Measurements from ENCODE around the gene EME1. TPM values are rescaled to one million over a fixed set of nuclear protein-coding genes. Genes with fewer than 3 reads are reported as not detected.
"Not testable (repeated sequence)": the region's sequence is repeated elsewhere in the genome, so short reads cannot be mapped to it uniquely, and the experiment has no call there.

Gene EME1
- total and polyA plus RNA-seq, 9 donors, result 0.46 to 1.4 (median 0.88) TPM

GRCh38 chr17:50332196-50332595 lies 40.8 kb upstream of the EME1 start:
- no peak for TF ChIP-seq EP300 (IDR thresholded peaks at IDR 0.05)
- no peak for TF ChIP-seq CTCF (IDR thresholded peaks at IDR 0.05)
- TF ChIP-seq POLR2A (IDR thresholded peaks at IDR 0.05), result no peak
- H3K4me3 ChIP-seq, result no peak overlapping the region
- intact Hi-C loops (cut with DNase I), result no loop called here
- no peaks in the 10 kb centered on the region for H3K36me3 ChIP-seq
- H3K4me1 ChIP-seq (ENCODE audit: insufficient read depth), result no peaks in the 10 kb centered on the region
- no peaks in the 10 kb centered on the region for H3K9me3 ChIP-seq
- WGBS, 3 donors, result 36 to 58% (median 47%) methylated on average over 6 of the region's 6 CpGs
- H3K27ac ChIP-seq, result no peak overlapping the region
- no peak for DNase-seq
- H3K27me3 ChIP-seq, result no peaks in the 10 kb centered on the region

DNA sequence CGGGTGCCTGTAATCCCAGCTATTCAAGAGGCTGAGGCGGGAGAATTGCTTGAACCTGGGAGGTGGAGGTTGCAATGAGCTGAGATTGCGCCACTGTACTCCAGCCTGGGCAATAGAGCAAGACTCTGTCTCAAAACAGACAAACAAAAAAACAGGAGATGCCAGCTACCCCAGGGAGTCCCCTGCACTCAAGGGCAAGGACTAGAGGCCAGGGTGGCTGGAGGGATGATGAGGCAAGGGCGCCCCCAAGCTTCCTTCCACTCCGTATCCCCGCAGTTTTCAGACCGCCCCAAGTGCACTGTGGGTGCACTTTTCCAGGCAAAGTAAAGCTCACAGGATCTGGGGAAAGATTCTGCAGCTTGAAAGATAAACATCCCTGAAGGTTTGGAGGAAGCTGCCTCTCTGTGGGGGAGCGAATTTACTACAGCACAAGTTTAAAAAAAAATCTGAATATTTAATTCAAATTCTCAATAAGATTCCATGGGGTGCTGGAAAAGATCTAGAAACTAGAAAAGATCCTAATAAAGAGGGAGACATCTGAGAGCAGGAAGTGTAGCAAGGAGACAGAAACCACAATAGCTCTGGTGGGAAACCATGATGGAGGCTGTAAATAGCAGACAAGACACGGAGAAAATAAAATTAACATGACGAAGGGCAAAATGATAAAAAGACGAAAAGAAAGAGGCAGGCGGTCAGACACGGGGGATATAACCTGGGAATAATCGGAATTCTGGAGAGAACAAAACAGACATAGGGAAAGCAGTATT lies 39.6 kb upstream of the EME1 start:
- H3K27me3 ChIP-seq; H3K27ac ChIP-seq; H3K4me1 ChIP-seq (ENCODE audit: insufficient read depth); H3K9me3 ChIP-seq; H3K4me3 ChIP-seq; H3K36me3 ChIP-seq; intact Hi-C loops (cut with DNase I): not testable (repeated sequence)
- DNase-seq, result peak in 1 of 5 donors; percentile 36
- 41 to 53% (median 43%) methylated on average over 14 of the region's 14 CpGs for WGBS, 3 donors

GRCh38 chr17:50337956-50338355 lies 35.1 kb upstream of the EME1 start:
- Histone ChIP-seq H3K27ac (no peak overlapping the region), H3K36me3 (no peaks in the 10 kb centered on the region), H3K9me3 (no peaks in the 10 kb centered on the region), H3K4me1 (ENCODE audit: insufficient read depth) (no peaks in the 10 kb centered on the region), H3K27me3 (no peaks in the 10 kb centered on the region), H3K4me3 (no peak overlapping the region)
- intact Hi-C loops (cut with DNase I), result no loop called here
- no peak for TF ChIP-seq CTCF (IDR thresholded peaks at IDR 0.05)
- no peak for TF ChIP-seq POLR2A (IDR thresholded peaks at IDR 0.05)
- TF ChIP-seq EP300 (IDR thresholded peaks at IDR 0.05), result no peak
- 92 to 98% (median 94%) methylated on average over 2 of the region's 2 CpGs for WGBS, 3 donors
- peak in 1 of 5 donors; percentile 1 for DNase-seq

DNA sequence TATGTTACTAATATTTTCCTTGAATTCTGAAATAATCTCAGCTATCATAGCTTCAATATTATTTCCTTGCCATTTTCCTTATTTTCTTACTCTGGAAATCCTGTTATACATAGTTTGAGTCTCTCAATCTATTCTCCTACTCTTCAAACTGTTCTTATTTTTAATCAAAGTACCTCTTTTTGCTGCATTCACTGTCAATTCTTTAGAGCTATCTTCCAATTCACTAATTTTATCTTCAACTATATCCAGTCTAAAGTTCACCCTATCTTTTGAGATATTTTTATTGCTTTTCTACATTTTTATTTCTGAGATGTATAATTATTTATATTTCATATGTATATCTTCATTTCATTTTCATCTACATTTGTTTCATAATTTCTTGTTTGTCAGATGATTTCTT lies 34.4 kb upstream of the EME1 start:
- H3K4me1 ChIP-seq (ENCODE audit: insufficient read depth), result no peaks in the 10 kb centered on the region
- DNase-seq, result no peak
- intact Hi-C loops (cut with DNase I), result no loop called here
- H3K9me3 ChIP-seq, result no peaks in the 10 kb centered on the region
- H3K27ac ChIP-seq, result no peak overlapping the region
- H3K27me3 ChIP-seq, result no peaks in the 10 kb centered on the region
- no peaks in the 10 kb centered on the region for H3K36me3 ChIP-seq
- no peak for TF ChIP-seq POLR2A (IDR thresholded peaks at IDR 0.05)
- TF ChIP-seq EP300 (IDR thresholded peaks at IDR 0.05), result no peak
- TF ChIP-seq CTCF (IDR thresholded peaks at IDR 0.05), result no peak
- no peak overlapping the region for H3K4me3 ChIP-seq

DNA sequence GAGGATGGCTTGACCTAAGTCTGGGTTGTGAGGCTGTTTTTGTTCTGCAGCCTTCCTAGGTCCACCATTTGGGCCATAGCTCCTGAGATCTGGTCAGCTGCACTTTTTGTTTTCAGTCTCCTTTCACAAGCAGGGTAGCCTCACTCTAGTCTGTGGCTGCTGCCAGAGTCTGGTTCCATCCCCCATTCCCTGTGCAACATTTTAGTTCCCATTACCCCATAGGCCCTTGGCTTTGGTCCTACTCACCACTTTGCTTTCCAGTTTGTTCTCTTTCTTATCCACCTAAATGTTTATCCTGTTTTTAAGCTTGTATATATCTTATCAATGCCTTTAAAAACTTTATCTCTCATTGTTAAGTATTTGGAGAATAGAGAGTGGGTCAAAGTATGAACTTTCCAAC lies 33.6 kb upstream of the EME1 start:
- DNase-seq, result no peak
- no peak for TF ChIP-seq CTCF (IDR thresholded peaks at IDR 0.05)
- TF ChIP-seq EP300 (IDR thresholded peaks at IDR 0.05), result no peak
- no peak for TF ChIP-seq POLR2A (IDR thresholded peaks at IDR 0.05)
- H3K9me3 ChIP-seq, result no peaks in the 10 kb centered on the region
- H3K36me3 ChIP-seq, result no peaks in the 10 kb centered on the region
- no peaks in the 10 kb centered on the region for H3K4me1 ChIP-seq (ENCODE audit: insufficient read depth)
- intact Hi-C loops (cut with DNase I), result no loop called here
- H3K27me3 ChIP-seq, result no peaks in the 10 kb centered on the region
- H3K4me3 ChIP-seq, result no peak overlapping the region
- no peak overlapping the region for H3K27ac ChIP-seq

Data from ovary (tissue), 9 donors.